ENCODE measurements around the gene BCL3. TPM values are rescaled to one million over a fixed set of nuclear protein-coding genes. Genes with fewer than 3 reads are reported as not detected.

The BCL3 gene
- total and polyA plus RNA-seq, 2 of the 13 experiments (the other 11 are each of a cell fraction or from before 2014, with no cell fraction given): 2.3 to 4.0 TPM

GRCh38 chr19:44740351-44740824 is 8.1 kb upstream of the BCL3 start (continued):
- TF ChIP-seq ZNF550 (CRISPR knock-in tag; IDR thresholded peaks at IDR 0.05; ENCODE audit: borderline replicate concordance) (no peak), ZNF792 (CRISPR knock-in tag; IDR thresholded peaks at IDR 0.05) (no peak), MYPOP (CRISPR knock-in tag; IDR thresholded peaks at IDR 0.05) (no peak), TGIF2 (CRISPR knock-in tag; IDR thresholded peaks at IDR 0.05) (no peak), CREBL2 (CRISPR knock-in tag; IDR thresholded peaks at IDR 0.05; ENCODE audit: borderline replicate concordance) (no peak), ZNF761 (CRISPR knock-in tag; conservative IDR thresholded peaks at IDR 0.05) (no peak), ETV6 (CRISPR knock-in tag; conservative IDR thresholded peaks at IDR 0.05) (no peak), PTBP1 (IDR thresholded peaks at IDR 0.05; ENCODE audit: low read depth, low read length, poor library complexity, severe bottlenecking) (no peak), HDAC6 (IDR thresholded peaks at IDR 0.05; ENCODE audit: low read depth, low read length) (no peak), ZNF644 (CRISPR knock-in tag; IDR thresholded peaks at IDR 0.05; ENCODE audit: low read depth) (no peak), MAFF (IDR thresholded peaks at IDR 0.05; ENCODE audit: low read depth, low read length) (no peak), ZNF615 (CRISPR knock-in tag; IDR thresholded peaks at IDR 0.05; ENCODE audit: borderline replicate concordance) (no peak), KMT2A (CRISPR knock-in tag; IDR thresholded peaks at IDR 0.05) (no peak), ZNF724P (CRISPR knock-in tag; IDR thresholded peaks at IDR 0.05; ENCODE audit: borderline replicate concordance) (no peak), TFDP1 (CRISPR knock-in tag; IDR thresholded peaks at IDR 0.05; ENCODE audit: borderline replicate concordance) (no peak), REST (IDR thresholded peaks at IDR 0.05; ENCODE audit: borderline replicate concordance in 1 of 2, low read depth in 1 of 2, low read length in 2 of 2) (no peak), ATF4 (CRISPR knock-in tag; IDR thresholded peaks at IDR 0.05) (no peak), FOXA1 (IDR thresholded peaks at IDR 0.05) (no peak), FOXA1 (CRISPR knock-in tag; IDR thresholded peaks at IDR 0.05) (no peak), ZBTB10 (CRISPR knock-in tag; IDR thresholded peaks at IDR 0.05; ENCODE audit: borderline replicate concordance) (no peak), ZNF564 (CRISPR knock-in tag; IDR thresholded peaks at IDR 0.05) (no peak)
